Endometrial microvascular endothelial cells (primary cell): Measurements from ENCODE around the gene TMEM167A. TPM values are rescaled to one million over a fixed set of nuclear protein-coding genes. Genes with fewer than 3 reads are reported as not detected.

ENCODE experiments used
- in situ Hi-C: cut with HindIII; loops from 2 replicates; pipeline ENCODE4 v1.10.0; 2017; ENCODE audit warnings: low sequenced_read_pairs, low pct_unique_long_range_greater_than_20kb; ENCODE audit errors: inconsistent ontology term
- total RNA-seq: library from RNA; depleted of rRNA; stranded (reverse); fragments of >200 nt; gene quantifications from one replicate; pipeline ENCODE4 v1.2.3, GENCODE V29; 2015; ENCODE audit errors: inconsistent ontology term

Gene TMEM167A
- total RNA-seq, 1 donor from 2014 or later, result 29.5 TPM

DNA sequence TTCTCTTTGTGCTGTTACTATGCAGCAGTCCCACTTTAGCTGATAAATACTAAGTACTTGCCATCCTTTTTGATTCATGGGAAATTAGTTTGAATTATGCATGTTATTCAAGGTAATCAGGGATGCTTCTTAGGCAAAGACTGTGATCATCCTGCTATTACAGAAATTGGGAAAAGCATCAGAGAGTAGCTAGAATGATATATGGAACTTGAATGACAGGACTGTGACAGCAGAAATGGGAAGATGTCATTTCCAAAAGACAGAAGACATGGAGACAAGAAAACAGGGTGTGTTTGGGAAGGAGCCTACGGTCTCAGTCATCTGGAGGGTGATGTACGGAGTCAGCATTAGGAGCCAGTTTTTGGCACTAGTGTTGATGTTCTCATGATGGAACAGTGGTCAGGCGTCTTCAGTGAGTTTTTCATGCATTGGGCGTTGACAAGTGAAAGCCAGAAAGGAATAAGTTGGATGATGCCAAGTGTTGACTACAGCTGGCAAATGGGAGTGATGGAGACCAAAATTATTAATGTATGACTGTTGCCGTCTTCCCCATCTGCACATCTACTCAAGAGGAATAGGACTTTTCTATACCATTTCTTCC lies 70.4 kb downstream of the TMEM167A start:
- in situ Hi-C loops, result no loop called here

DNA sequence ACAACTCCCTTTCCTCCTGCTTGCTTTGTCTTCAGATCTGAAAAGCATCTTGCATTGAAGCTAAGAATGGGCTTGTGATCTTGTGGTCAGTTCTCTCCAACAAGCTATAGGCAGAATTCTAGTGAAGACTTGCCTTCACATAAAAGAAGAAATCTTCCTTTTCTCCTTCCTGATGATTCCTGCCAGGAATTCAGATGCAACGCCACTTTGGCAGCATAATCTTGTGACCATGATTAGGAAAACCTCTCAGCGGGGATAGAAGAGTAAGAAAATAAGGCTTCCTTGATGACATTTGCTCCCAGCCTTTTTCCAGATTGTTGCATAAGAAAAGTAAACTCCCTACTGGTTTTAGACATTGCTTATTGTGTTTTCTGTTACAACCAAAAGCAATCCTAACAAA lies 73.4 kb downstream of the TMEM167A start:
- in situ Hi-C loops, result no loop called here

Other genes starting within 250 kb of the TMEM167A start
- 9.8 TPM for gene XRCC4, start 153 bp upstream of the TMEM167A start, total RNA-seq